Stimulated activated CD4-positive, alpha-beta T cell treated with anti-CD3 and anti-CD28 coated beads, Interleukin-4, amount 100 ng/mL, for 24 hours (primary cell): ENCODE measurements around the gene EFTUD2.
"Not testable (repeated sequence)": the region's sequence is repeated elsewhere in the genome, so short reads cannot be mapped to it uniquely, and the experiment has no call there.

ENCODE experiments used
- DNase-seq: peaks from one replicate; pipeline ENCODE4 v3.0.0-alpha.2; 2020

EFTUD2 gene

DNA sequence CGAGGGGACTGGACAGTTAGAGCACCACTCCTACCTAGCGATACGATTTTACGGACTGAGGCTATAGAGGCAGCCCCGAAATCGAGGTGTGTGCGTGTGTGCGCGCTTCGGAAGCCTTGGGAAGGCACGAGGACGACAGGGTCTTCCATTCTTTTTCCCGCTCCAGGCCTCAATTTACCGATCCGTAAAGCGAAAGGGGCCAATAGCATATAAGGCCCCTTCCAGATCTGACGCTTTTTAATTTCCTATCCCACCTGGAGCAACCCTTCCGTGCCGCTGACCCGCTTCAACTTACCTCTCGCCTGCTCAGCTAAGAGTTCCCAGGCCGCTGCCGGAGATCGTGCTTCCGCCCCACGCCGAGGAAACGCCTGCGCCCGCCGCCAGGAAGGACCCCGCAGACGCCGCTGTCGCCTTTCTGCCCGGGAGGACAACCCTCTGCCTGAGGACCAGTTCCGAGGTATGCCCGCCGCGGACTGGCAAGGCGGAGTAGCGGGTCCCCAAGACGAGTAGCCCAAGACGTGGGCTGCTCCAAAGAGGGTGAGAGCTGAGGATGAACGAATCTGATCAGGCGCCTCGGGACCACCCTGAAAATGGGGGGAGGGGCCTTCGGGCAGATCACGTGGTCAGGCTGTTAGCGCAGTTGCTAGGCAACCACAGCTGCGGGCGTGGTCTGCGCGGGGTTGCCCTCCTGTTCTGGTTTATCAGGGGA lies at the start of gene EFTUD2:
Gene EFTUD2, minus strand, starts transcription at position 372 of the 709 bp plus-strand sequence. CDS start 4,924 bp downstream, outside the sequence.
- peak; percentile 92 for DNase-seq

DNA sequence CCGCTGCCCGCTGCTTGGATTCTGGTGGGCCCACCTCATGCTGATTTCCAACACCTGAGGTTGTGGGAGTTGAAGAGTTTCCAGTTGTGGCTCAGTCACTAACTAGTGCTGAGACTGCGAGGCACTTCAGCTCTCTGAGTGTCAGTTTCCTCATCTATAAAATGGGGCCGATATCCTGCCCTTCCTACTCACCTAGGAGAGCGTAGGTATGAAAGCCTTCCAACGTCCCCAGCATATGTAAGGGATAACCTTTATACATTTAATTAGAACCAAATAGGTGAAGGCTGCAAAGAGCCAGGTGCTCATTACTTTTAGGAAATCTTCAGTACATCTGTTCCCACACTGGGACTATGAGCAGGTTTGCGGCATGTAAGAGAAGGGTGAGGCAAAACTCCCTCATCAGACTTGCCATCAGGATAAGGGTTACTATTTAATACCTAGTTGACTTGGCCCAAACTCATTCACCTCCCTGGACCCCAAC lies 49.1 kb upstream of the EFTUD2 start:
- DNase-seq: no peak

DNA sequence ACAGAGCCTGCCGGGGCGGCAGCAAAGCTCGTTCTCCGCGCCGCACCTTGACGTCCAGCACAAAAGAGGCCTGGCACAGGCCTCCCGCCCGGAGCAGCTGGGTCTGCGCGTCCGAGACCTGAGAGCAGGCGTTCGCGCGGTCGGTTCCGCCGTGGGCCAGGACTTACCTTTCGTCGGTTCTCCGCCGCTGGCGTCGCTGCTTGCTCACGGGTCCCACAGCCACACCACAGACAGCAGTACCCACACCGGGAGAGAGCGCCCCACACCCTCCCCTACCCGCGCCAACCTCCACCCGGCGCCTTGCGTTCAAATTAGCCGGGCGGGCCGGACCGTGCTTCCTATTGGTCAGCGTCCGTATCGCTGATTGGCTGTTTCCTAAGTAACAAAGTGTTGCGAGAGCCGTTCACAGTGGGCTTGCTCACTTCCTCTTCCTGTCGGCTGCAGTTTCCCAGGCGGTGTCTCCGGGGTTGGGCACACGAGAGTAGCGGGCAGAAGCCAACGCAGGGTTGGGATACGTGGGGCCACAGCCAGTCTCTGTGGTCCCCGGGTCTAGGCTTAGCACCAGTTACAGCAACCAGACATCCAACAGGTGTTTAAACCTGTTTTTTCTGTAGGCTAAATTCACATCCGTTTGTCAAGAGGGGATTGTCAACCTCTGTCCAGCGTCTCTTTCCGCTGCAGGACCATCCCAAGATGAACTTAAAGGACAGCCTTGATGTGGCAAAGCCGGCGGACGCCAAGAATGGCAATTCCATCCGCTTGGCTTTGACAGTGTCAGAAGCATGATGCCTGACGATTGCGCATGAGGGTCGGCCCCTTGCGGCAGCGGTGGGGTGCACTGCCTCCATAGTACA lies 48.4 kb upstream of the EFTUD2 start, which contains the start of gene KIF18B:
Gene KIF18B, minus strand, starts transcription at position 313 of the 854 bp plus-strand sequence. CDS start 11,429 bp downstream, outside the sequence.
- peak; percentile 90 for DNase-seq

DNA sequence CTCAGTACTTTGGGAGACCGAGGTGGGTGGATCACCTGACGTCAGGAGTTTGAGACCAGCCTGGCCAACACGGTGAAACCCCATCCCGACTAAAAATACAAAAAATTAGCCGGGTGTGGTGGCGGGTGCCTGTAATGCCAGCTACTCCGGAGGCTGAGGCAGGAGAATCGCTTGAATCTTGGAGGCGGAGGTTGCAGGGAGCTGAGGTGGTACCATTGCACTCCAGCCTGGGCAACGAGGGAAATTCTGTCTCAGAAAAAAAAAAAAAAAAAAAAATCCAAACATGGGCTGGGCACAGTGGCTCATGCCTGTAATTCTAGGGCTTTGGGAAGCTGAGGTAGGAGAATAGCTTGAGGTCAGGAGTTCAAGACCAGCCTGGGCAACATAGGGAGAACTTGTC lies 46.4 kb upstream of the EFTUD2 start:
- DNase-seq: not testable (repeated sequence)

DNA sequence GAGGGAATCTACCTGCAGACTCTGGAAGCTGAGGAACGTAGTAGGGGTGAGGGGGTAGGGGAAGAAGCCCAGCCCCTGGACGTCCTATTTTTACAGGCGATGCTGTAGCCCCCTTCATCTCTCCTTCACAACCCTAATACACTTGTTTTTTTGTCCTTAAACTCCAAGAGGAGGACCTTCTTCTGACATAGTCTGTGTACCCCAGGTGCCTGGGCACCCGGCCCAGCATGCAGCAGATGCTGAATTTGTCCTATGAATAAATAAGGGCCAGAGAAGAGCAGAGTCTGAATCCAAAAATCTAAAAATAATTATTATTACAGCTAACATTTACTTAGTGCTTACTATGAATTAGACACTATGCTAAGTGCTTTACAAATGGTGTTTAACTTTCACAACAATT lies 43.2 kb upstream of the EFTUD2 start:
- DNase-seq: no peak

DNA sequence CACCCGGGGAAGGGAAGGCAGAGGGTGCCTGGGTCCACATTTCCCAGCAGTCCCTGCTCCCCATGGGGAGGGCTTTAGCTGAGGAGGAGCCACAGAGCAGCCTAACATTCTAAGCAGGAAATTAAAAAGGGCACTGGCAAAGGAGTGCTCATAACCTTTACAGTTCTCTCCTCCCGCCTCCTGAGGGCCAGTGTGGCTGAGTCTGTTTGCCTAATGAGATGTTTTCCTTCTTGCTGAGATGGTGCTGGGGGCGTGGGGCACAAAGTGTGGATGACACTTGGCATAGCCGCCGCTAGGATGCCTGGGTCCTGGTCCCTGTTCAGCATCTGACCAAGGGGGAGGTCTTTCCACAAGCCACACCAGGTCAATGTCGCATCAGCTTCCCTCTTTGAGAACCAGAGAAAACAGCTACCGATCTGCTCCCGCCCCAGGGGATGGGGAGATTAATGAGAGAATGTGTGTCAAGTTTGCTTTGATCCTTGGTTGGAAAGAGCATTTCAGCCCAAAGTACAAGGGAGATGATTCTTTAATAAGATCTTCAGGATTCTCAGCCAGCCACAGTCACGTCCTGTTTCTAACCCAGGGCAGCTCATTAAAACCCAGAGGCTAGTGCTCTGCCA lies 42.6 kb upstream of the EFTUD2 start:
- no peak for DNase-seq

DNA sequence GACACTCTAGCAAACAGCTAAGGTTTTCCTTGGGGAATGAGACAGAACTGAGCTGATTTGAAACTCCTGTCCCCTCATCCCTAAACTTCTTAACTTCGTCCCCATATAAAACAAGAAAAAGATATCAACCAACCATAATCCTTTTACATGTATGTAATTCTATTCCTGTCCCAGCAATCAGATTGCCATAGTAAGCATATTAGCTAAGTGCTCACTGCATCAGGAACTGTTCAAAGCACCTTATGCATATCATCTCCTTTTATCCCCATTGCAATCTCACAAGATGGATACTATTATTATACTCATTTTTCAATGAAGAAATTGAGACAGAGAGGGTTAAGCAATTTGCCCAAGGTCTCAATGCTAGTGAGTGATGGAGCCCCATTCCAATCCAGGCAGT lies 41.5 kb upstream of the EFTUD2 start:
- DNase-seq: no peak

DNA sequence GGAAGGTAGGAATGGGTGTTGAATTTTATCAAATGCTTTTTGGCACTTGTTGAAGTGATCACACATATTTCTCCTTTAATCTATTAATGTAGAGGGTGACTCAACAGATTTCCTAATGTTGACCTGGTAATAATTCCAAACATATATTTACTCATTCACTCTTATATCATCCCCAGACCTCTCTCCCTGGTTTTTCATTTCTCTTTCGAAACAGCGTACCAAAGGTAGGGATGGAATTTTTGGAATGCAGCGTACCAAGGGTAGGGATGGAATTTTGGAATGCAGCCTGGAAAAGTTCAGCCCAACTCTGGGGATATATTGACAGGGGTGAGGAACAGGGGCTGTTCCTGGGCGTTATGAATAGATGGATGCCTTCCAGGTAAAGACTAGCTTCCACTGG lies 41.1 kb upstream of the EFTUD2 start:
- DNase-seq: no peak

DNA sequence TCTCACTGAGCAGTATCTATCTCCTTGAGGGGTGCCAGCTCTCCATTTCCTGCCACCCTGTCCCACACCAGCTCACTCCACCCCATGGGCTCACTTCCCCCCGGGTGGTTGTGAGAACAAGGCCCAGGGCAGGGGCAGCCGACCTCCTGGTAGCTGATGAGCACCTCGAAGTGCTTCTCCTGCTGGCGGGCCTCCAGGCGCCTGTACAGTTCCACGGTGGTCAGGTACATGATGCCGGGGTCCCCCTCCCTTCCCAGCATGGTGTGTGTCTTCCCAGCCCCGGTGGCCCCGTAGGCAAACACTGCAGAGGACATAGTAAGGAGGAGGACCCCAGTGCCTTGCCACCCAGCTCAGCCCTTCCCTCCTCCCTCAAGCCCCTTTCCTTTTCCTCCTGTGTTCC lies 35.9 kb upstream of the EFTUD2 start:
- DNase-seq: no peak

DNA sequence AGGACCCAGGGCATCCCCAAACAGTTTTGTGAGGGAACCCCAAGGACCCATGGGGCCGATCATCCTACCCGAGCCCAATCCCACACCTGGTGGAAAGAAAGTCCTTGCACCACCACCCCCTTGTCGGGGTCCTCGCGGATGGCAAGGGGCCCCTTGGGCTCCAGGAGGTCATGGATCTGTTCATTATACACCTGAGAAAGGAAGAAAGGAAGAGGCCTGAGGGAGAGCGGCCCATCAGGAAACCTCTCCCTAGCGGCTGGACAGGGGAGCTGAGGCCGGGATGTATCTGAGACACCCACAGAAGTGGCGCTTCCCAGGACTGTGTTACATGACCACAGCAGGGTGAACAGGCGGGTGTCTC lies 35.5 kb upstream of the EFTUD2 start:
- no peak for DNase-seq

DNA sequence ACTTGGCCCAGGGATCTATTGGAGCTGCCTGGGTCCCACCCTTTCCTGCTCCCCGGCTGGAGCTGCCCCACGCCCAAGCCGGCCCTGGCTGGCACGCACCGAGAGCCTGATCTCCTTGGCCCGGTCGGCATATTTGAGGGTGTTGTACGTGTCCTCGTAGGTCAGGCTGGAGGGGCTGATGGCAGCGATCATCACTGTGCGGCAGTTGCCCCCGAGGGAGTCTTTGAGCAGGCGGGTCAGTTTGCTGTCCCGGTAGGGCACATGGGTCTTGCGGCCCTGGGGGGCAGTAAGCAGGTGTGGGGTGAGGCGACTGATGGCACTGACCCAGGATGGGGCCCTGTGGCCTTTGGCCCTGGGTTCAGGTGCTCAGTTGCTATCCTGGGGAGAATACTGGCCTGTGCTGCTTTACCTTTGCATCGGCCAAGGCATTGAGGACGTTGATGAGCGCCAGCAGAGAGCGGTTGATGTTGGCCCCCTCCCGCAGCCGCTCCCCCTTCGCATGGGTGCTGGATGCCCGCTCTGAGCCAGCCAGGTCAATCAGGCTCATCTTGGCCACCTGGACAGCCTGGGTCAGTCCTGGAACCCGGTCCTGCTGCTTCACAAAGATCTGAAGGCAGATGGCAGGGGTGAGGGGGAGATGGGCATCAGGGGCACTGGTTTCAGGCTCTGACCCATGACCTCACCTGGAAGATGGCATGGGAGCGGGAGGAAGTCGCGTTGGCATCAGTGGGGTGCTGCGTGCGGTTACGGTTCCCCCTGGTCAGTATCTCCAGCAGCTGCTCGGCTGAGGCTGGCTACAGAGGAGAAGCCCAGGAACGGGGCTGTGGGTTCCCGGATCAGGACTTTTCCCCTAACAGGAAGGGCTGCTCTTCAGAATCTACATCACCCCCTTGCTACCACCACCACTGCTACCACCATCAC lies 34.8 kb upstream of the EFTUD2 start:
- DNase-seq: no peak

DNA sequence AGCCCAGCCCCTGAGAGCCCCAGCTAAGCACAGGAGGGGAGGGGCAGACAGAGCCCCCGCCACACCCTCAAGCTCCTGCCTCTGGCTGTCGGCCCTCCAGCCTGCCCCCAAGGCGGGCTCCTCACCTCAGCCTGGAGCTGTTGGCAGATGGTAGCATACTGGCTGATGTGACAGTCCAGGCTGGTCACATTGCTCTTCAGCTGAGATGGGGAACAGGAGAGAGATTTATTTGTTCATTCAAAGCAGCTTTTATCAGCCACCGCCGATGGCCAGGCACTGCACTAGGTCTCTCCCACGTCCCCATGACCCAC lies 33.5 kb upstream of the EFTUD2 start:
- no peak for DNase-seq

DNA sequence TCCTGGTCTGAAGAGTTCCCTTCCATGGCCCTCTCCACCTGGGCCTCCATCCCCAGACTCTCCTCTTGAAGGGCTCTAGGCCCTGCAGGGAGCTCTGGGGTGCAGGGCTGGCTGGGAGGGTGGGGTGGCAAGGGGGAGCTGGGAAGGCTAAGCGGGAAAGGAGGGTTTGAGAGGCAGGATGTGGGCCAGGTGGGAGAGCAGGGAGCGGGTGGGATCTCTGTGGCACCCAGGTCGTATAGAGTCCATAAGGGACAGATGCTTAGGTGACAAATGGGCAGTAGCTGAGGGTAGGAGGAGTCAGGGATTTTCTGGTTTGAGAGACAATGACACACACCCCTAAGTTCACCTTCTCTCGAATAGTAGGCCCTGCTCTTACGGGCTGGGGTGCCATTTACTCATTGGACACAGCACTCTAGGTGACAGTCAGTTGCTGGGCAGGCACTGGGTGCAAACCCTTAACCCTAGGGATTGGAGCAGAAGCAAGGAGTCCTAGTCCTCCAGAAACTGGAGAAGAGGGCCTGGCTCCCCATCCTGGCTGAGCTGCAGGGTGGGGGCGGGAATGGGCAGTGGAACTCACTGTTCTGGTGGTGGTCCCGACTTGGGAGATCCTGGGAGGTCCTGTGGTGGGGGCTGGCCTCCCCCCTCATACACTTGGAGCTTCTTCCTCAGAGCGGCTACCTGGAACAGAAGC lies 33.0 kb upstream of the EFTUD2 start:
- DNase-seq: no peak

DNA sequence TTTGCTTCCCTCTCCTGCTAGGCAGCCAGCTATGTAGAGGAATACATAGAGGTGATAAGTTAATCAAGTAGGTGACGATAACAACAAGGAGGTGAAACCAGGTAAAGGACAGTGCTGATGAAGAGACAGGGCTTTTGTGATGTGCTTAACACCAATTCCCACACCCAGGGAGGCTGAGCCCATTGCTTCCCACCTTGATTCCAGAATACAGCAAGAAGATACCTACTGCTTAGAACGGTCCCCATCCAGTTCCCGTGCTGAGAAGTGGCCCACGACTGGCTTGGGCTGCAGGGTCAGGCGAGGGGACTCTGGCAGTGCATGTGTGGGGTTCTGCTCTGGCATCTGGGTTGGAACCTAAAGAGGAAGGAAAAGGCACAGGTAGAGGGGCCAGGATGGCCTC lies 32.1 kb upstream of the EFTUD2 start:
- DNase-seq: no peak

DNA sequence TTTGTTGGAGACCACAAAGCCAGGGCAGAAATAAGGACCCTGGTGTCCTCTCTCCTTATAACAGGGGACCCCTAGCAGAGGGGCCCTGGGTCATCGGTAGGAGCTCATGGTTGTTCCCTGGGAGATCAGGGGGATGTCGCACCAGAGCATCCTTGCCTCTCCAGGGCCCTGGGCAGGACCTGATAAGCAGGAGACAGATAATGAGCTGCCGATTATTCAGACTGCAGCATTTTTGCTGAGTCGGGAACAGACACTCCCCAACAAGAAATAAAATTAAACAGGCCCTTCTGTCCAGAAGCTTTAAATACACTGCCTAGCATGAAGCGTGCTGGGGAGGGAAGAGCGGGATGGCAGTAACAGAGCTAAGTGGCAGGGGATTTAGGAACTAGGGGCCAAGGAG lies 31.4 kb upstream of the EFTUD2 start:
- DNase-seq: no peak

DNA sequence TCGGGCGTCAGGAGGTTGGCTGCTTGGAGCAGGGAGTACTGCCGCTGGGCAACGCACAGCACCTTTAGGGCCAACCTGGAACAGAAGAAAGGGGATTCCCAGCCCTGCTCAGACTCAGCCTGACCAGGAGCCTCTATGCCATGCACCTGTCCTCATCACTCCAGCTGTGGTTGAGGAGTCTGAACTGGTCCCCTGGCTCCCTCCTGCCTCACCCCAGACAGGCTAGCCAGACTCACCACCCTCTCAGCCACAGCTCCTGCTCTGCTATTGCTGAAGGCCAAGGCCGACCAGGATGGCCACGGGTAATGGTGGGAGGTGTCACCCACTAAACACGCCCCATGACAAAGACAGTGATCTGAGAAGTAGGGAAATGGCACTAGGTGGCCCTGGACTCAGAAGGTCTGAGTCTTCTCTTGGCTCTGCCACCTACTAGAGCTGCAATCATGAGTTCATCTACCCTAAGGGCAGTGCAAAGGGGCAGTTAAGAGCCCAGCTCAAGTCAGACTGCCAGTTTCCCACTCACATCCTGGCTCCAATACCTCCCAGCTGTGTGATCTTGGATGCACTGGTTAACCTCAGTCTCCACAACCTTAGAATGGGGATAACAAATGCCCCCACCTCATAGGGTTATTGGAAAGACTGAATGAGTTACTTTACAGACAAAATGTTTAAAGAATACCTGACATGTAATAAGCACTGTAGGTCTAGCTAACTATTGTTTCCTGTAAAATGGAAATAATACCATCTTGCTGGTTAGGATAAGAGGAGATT lies 29.9 kb upstream of the EFTUD2 start:
- no peak for DNase-seq

DNA sequence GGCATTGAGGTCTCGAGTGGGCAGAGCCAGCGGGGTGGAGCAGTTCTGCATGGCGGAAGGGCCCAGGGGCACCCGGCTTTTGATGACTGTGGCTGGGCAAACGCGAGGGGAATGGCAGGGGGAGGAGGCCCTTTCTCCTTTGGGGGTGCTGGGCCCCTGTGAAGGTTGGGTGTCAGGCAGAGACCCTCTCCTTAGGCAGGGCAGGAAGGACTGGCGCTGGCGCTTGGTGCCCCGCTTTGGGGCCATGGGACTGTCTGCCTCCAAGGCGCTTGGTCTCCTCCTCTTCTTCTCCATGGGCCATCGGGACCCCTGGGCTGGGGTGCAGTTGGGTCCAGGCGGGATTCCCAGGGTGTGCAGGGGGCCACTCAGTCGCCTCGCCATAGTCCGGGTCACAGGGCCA lies 28.9 kb upstream of the EFTUD2 start:
- no peak for DNase-seq

DNA sequence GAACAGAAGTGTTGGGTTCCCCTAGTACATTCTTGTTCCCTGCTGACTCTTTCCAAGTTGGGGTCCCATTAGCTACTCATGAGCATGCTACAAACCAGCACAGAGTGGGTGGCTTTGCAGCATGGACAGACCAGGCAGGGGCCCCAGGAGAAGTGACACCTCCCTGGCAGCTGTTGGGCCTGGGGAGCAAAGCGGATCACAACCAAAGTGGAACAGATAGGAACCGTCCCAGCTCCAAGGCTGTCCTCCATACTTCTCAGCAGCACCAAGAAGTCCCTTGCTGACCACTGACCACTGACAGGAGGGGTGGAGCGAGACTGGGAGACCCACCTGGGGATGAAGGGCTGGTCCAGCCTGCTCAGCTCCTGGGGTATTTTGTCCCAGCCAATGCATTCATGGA lies 28.5 kb upstream of the EFTUD2 start:
- no peak for DNase-seq

DNA sequence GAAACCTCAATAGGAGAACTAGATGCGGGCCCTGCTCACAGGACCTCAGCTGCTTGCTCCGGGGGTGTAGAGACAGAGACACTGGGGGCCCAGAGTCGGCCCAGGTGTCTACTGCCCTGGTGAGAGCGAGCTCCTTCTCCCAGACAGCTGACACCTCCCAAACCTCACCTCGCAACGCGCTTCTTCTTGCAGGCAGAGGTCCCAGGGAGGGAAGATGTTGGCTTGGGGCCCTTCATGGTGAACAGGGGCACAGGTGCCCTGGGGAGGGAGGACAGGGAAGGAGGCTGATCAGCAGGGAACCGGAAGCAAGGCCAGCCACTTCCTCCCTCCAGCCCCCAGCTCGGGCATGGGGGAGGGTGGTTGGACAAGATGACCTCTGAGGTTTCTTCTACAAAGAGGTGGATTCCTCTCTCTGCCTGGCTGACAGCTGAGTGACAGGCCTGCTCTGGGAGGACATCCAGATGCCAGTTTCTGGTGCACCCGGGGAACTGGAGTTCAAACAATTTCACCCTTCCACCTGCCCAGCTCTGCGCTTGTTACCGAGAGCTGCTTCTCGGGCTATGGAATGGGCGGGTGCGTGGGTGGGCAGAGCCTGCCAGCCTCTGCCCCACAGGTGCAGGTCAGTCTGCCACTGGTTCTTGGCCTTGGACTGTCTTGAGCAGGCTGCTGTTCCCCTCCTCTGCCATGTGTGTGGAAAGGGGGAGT lies 27.7 kb upstream of the EFTUD2 start:
- DNase-seq: no peak
